Hematopoietic multipotent progenitor cell treated with erythropoietin and hydrocortisone succinate and interleukin-3 and kit ligand, for 17 days (in vitro differentiated cells): ENCODE measurements around the gene DGLUCY.
"Not testable (repeated sequence)": the region's sequence is repeated elsewhere in the genome, so short reads cannot be mapped to it uniquely, and the experiment has no call there.

Experiments
- DNase-seq: peaks from one replicate; pipeline ENCODE4 v3.0.0-alpha.2; 2015; ENCODE audit warnings: low spot score

The DGLUCY gene

GRCh38 chr14:91261986-91262549 lies 148.2 kb downstream of the DGLUCY start:
- DNase-seq: no peak

DNA sequence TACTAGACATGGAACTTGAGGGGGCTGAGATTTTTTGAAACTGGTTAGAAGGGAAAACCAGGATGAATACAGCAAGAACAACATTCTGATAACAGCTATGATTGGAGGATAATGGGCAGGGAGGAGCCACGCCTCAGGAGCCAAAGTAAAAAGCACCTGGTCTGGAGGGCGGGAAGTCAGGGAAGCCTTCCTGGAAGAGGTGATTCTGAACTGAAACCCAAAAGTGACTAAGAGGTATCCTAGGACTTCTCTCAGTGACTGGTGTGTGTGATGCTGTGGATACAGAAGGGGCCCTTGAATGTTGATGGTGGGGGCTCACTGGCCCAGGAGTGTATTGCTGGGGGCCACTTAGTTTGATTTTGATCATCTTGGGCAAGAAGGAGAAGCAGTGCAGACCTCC lies 149.5 kb downstream of the DGLUCY start:
- DNase-seq: no peak

- DNase-seq: no peak
Measured at GRCh38 chr14:91264151-91265150, 150.6 kb downstream of the DGLUCY start.

GRCh38 chr14:91265404-91265803 lies 151.5 kb downstream of the DGLUCY start:
- no peak for DNase-seq

DNA sequence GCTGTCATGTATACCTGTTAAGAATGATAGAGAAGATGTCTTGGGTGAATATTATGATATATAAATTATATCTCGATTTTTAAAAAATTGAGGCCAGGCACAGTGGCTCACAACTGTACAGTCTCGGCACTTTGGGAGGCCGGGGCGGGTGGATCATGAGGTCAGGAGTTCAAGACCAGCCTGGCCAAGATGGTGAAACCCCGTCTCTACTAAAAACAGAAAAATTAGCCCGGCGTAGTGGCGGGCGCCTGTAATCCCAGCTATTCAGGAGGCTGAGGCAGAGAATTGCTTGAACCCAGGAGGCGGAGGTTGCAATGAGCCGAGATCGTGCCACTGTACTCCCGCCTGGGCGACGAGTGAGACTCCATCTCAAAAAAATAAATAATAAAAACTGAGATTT lies 152.4 kb downstream of the DGLUCY start:
- DNase-seq: not testable (repeated sequence)

DNA sequence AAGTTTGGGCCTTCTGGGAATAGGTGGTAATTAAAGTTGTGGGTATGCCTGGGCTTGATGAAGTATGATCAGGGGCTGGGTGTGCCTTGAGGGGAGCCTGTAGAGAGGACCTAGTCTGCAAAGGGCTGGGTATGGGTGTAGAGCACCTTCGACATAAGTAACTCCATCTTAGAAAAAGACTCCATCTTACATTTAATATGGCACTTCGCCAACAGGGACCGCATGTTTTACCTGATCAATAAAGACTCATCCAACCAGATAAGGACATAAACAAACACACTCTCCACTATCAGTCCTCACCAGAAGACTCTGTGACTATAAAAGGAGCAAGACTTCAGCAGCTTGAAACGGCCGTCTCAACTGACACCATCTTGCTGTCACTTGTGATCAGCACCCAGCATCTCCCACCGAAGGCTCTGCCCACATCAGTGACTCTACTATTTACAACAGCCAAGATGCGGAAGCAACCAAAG lies 154.1 kb downstream of the DGLUCY start:
- peak; percentile 58 for DNase-seq

- no peak for DNase-seq
Measured at GRCh38 chr14:91269076-91269991, 155.5 kb downstream of the DGLUCY start.

- no peak for DNase-seq
Measured at GRCh38 chr14:91270188-91270587, 156.3 kb downstream of the DGLUCY start.

- no peak for DNase-seq
Measured at GRCh38 chr14:91270619-91271018, 156.7 kb downstream of the DGLUCY start.

- DNase-seq: no peak
Measured at GRCh38 chr14:91271639-91272038, 157.8 kb downstream of the DGLUCY start.

DNA sequence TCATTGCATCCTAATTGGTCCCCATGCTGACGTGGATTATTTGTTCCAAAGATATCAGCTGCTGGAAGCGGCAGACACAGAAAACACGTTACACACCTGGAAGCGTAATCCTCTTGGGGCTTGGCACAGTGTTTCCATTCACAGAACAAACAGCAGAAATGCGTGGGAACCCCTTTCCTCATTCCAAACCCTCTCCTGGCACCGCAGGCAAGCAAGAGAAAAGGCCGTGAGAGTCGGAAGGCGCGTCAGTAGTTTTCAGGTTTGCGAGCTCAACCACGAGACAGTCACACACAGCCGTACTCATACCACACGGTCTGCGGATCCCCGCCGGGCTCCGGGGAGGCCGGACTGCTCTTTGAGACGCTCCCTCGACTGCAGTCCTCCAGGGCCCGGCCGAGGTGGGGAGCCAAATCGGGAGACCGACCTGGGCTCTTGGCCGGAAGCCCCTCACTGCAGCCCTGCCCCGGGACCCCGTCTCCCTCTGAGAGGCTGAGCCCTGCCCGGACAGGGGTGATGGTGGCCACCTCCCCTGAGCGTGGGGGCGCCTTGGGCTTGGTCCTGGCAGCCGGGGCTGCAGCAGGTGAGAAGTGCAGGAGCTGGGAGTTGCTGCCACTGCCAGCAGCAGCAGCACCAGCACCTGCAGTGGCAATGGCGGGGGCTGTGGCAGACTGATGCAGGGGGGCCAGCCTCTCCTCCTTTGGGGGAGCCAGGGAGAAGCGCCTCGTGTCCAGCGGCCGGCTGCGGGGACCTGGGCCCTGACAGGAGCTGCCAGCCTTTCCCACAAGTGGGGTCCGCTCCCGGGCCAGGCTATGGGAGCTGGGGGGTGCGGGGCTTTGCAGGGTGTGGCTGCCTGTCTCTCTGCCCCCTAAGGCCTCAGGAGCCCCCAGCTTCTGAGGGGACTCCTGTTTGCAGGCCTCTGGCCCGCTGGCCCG lies 158.7 kb downstream of the DGLUCY start:
- no peak for DNase-seq

- DNase-seq: no peak
Measured at GRCh38 chr14:91273273-91273884, 159.5 kb downstream of the DGLUCY start.

DNA sequence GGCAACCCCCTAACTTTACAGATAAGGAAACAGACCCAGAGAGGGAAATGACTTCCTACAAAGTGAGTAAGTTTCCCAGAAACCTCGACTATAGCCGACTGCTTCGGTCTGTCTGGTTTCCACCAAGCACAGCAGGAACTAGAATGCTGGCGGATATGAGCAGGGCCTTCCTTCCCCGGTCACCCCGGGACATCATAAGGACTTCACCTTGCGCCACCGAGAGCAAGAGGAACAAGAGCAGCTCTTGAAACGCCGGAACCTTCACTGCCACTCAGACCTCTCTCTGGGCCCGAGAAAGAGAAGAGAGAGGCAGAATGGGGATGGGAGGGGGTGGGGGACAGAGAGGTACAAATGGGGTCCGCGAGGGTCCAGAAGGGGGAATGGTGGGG lies 160.0 kb downstream of the DGLUCY start:
- DNase-seq: no peak

DNA sequence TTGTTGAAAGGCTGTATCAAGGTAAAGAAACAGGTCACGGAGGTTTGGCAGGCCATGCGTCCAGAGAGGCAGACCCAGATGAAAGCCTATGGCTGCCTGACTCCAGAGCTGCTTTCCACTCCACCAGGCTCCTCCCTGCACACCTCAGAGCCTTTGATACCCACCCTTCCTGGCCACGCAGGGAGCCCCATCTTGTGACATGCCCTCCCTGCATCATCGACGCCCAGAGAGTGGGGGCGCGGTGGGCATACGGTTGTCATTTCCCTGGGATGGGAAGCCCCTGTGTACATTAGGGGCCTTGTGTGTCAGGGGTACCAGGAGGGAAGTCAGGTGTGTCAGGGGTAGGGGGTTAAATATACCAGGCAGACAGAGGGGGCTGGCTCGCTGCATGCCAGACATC lies 160.9 kb downstream of the DGLUCY start:
- no peak for DNase-seq
